Dedifferentiated amniotic fluid mesenchymal stem cell (primary cell): ENCODE data around the gene LACTB.
"Not testable (repeated sequence)": the region's sequence is repeated elsewhere in the genome, so short reads cannot be mapped to it uniquely, and the experiment has no call there.

Experiments used
- DNase-seq: peaks from one replicate; pipeline ENCODE4 v3.0.0-alpha.2; 2016; ENCODE audit errors: extremely low spot score

Gene LACTB

GRCh38 chr15:63090472-63090871 is 31.2 kb upstream of the LACTB start:
- no peak for DNase-seq

GRCh38 chr15:63090887-63091286 is 30.8 kb upstream of the LACTB start:
- no peak for DNase-seq

- DNase-seq = no peak
Observed at GRCh38 chr15:63091679-63092446, 29.8 kb upstream of the LACTB start.

GRCh38 chr15:63093486-63094205 is 28.0 kb upstream of the LACTB start:
- peak; percentile 65 for DNase-seq

GRCh38 chr15:63094495-63094931 is 27.1 kb upstream of the LACTB start:
- peak; percentile 47 for DNase-seq

- DNase-seq = no peak
Observed at GRCh38 chr15:63096178-63096577, 25.5 kb upstream of the LACTB start.

- not testable (repeated sequence) for DNase-seq
Observed at GRCh38 chr15:63098901-63099300, 22.8 kb upstream of the LACTB start.

GRCh38 chr15:63099581-63099980 is 22.1 kb upstream of the LACTB start:
- DNase-seq = not testable (repeated sequence)

GRCh38 chr15:63103416-63103815 is 18.2 kb upstream of the LACTB start:
- no peak for DNase-seq

- no peak for DNase-seq
Observed at GRCh38 chr15:63104727-63105126, 16.9 kb upstream of the LACTB start.

- not testable (repeated sequence) for DNase-seq
Observed at GRCh38 chr15:63105354-63105753, 16.3 kb upstream of the LACTB start.

GRCh38 chr15:63107895-63108546 is 13.6 kb upstream of the LACTB start:
- DNase-seq = peak; percentile 98

GRCh38 chr15:63109498-63109897 is 12.2 kb upstream of the LACTB start:
- DNase-seq = no peak

- no peak for DNase-seq
Observed at GRCh38 chr15:63109920-63110319, 11.7 kb upstream of the LACTB start.

GRCh38 chr15:63110428-63111026 is 11.1 kb upstream of the LACTB start:
- no peak for DNase-seq

- DNase-seq = no peak
Observed at GRCh38 chr15:63111481-63111880, 10.2 kb upstream of the LACTB start.

- DNase-seq = no peak
Observed at GRCh38 chr15:63112871-63113270, 8.8 kb upstream of the LACTB start.

- no peak for DNase-seq
Observed at GRCh38 chr15:63114465-63114864, 7.2 kb upstream of the LACTB start.

GRCh38 chr15:63118854-63119253 is 2.8 kb upstream of the LACTB start:
- DNase-seq = no peak

GRCh38 chr15:63122002-63122875 is 578 bp downstream of the LACTB start:
- DNase-seq = peak; percentile 48

- DNase-seq = no peak
Observed at GRCh38 chr15:63124506-63124905, 2.8 kb downstream of the LACTB start.
